GM19452 (cell line): ENCODE data around the gene RNF19B.

Experiments used
- ATAC-seq: cut with Tn5 transposase; IDR thresholded peaks from one replicate; pipeline ENCODE4 v1.9.1; 2021; ENCODE audit not compliant: unreplicated experiment

Gene RNF19B

DNA sequence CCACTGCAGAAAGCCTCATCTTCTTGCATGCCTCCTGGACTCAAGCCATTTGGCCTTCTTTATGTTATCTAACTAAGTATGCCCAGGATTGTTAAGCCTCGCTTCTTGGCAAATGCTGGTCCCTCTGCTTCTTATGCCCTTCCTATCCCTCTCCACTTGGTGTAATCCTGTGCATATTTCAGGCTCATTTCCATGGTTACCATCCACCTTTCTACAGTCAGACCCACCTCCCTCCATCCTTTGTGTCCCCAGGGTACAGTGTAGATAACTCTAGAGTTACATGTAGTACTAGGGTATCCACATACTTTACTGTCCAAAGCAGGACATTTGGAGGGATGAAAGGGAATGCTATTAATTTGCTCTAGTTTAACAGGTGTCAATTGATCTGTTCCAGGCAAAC lies 6.5 kb upstream of the RNF19B start:
- no peak for ATAC-seq

DNA sequence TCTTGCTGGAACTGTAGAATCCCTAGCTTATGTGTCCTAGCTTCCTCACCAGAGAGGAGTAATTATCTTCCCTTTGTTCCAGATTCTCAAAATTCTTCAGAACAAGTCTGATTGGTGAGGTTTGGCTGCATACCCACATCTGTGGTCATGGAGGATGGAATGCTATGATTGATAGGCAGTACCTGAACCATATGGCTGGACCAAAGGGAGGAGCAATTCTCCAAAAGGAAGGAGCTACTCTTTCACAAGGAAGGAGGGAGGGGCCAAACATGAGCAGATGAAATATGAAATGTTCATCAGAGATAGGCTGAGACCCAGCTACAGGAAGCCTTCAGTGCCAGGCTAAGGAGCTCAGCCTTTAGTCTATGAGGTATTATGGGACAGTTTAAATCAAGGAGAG lies 5.0 kb upstream of the RNF19B start:
- ATAC-seq, result no peak

- no peak for ATAC-seq
Observed at GRCh38 chr1:32967888-32968568, 3.4 kb upstream of the RNF19B start.

GRCh38 chr1:32966900-32967299 lies 2.3 kb upstream of the RNF19B start:
- ATAC-seq, result no peak

- ATAC-seq, result no peak
Observed at GRCh38 chr1:32965251-32965747, 690 bp upstream of the RNF19B start.

DNA sequence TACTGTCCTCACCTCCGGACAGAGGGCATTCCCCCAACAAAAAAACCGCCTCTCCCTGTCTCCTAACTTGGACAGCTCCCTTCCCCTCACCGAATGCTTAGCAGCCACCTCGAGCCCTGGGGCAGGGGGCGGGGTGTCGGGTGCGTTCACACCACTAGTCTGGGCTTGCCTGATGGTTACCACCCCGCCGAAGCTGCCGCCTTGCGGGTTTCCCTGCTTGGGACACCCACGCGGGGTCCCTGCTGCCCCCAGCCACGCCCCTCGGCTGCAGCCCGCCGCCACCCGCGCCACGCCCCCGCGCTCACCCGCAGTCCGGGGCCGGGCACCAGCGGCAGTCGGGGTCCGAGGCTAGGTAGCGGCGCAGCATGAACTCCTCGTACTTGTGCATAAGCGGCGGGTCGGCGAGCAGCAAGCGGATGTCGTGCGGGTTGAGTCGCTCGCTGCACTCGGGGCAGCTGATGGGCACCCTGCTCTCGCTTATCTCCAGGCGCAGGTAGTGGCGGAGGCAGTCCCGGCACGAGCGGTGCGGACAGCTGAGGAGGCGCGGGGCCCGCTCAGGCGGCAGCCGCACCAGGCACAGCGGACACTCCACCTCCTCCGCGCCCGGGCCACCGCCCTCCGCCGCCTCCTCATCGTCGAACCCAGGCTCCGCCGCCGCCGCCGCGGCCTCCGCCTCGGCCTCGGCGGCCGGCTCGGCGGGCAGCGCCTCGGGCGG lies 706 bp downstream of the RNF19B start:
- peak; percentile 18 for ATAC-seq

GRCh38 chr1:32962248-32962896 lies 2.2 kb downstream of the RNF19B start:
- ATAC-seq, result no peak

DNA sequence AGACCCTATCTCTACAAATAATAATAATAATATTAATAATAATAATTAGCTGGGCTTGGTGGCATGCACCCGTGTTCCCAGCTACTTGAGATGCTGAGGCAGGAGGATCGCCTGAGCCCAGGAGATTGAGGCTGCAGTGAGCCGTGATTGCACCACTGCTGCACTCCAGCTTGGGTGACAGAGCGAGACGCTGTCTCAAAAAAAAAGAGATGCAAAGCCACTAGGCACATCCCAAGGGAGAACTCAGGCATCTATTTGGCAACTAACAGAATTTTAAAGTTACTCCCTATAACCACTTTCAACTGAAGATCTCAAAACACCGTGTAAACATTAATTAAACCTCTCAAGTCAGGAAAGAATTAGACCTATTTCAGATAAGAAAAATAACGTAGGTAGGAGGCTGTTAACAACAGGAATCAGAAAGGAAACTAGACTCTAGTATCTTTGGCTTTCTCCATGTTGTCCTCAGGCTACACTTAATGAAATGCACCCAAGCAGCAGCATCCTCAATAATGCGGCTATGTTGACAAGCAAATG lies 3.7 kb downstream of the RNF19B start:
- ATAC-seq, result no peak

DNA sequence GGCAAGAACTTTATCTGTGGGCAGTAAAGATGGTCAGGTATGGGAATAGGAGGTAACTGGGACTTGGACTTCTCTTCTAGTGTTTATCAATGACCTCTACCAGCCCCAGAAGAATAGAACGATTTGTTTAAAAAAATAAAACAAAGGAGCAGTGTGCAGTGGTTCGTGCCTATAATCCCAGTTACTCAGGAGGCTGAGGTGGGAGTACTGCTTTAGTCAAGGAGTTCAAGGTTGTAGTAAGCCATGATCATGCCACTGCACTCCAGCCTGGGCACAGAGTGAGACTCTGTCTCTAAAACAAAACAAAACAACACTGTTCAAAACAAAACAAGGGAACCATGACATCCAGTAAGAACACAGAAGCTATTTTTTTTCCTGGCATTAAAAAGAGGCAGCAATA lies 4.3 kb downstream of the RNF19B start:
- no peak for ATAC-seq

DNA sequence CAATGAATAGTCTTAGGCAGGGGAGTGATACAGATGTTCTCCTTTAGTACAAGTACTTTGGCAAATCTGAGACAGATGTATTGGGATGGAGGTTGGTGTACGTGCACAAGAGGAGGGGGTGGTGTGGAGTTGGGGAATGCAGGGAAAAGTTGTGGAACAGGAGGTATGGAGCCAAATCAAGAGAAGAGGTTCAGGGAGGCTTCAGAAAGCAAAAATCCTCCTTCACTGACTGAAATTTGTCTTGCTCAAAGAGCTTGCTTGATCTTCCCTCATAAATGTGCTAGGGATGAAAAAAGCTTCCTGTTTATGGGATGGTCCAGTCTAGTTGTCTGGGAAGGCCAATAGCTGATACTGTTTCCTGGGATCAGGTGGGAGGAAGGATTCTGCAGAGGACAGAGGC lies 5.8 kb downstream of the RNF19B start:
- ATAC-seq, result no peak

DNA sequence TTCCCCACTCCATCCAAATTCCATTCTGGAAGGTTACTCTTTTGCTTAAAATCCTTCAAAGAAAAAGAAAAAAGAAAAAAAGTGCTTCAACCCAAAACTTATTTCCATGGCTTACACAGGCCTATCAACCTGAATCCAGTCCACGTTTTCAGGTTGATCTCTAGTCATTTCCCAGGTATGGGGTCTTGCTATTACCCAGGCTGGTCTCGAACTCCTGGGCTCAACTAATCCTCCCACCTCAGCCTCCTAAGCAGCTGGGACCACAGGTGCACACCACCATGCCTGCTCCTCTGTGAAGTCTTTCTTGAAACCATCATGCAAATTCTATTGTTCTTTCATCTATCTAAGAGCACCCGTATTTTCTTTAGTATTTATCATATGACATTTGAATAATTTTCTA lies 7.6 kb downstream of the RNF19B start:
- no peak for ATAC-seq

- no peak for ATAC-seq
Observed at GRCh38 chr1:32954168-32954567, 10.4 kb downstream of the RNF19B start.

DNA sequence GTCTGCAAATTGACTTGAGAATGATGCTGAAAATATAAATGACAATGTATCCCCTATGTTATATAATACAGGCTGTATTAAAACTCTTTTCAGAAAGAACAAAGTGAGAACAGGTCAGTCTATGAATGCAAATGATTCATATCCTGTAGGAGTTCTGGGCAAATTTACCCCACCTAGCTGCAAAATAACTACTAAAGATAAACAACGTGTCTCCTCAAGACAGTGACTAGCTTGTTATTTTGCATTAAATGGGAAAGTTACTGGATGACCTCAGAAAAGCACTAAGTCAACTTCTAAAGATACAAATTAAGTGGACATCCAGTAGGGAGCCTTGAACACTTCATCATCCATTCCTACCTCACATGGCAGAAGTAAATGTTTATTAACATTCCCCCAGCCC lies 11.1 kb downstream of the RNF19B start:
- no peak for ATAC-seq

DNA sequence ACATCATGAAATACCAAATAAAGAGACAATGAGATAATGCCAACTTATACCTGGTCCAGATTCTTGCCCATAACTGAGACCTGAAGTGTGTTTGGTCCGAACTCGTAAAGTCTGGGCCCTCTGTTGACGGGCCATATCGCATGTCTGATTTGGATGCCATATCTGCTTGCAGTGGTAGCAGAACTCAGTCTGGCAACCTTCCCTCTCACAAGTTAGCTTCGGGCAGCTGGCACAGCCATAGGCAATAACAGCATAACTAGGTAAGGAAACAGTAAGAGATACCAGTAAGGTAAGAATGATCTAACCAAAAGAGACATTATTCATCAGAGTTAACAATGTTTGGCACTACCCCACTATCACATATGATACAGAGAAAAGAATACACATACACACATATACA lies 15.1 kb downstream of the RNF19B start:
- ATAC-seq, result no peak

DNA sequence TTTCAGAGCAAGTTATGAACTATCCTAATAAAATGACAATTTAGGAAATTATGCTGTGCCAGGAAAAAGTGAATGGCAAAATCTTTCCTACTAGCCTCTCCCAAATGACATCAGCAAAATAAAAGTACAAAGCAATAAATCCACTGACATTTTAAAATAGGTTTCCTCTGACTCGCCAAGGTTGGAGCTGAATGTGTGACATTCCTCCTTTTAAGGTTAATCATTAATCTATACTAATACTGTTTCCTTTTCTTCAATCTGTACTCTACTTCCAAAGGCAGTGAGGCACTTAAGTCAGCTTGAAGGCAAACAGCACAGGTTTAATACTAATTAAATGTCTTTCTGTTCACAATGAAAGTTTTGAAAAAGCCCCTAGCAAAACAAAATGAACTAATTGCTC lies 15.7 kb downstream of the RNF19B start:
- ATAC-seq, result no peak

GRCh38 chr1:32948390-32948722 lies 16.3 kb downstream of the RNF19B start:
- ATAC-seq, result no peak

DNA sequence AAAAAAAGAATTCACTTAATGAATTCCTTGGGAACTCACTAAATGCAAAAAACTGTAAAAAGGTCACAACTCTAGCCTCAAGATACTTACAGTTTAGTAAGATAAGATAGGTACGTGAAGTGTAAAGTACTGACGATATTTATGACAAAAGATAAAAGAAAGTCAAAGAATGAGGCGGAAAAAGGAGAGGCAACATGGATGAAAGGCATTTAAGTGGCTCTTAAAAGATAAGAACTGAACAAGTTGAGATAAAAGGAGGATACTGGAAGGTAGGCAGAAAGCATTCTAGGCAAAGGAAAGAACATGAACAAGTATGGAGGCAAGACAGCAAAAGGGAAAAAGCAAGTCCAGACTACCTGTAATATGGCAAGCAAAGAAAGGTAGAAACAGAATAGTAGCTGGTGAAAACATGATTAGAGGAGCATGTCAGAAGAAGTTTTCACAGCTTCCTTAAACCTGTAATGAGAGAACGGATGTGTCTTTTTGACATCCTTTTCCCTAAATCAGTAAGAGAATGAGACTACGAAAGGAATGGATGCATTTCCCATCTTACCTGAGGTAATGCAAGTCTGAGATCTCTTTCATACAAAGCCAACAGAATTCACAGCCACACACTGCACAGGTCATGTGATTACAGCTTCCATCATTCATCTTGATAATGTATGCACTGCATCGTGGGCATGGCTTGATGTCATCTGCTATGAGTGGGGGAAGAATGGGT lies 16.8 kb downstream of the RNF19B start:
- no peak for ATAC-seq

DNA sequence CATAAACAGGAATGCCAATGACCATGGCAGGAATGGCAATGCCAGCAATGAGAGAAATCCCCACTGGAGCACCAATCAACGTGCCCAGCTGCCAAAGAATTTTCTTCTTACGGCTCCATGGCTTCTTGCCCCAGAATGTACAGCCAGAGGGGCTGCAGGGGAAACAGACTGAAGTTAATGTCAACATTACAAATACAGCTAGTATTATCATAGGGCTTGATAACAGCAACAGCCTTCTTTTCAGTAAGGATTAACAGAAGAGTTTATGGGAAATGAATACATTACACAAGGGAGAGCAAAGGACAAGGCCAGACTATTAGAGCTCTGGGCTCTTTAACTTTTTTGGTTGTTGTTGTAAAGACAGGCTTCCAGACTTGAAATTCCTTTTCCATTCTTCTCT lies 18.2 kb downstream of the RNF19B start:
- ATAC-seq, result no peak

DNA sequence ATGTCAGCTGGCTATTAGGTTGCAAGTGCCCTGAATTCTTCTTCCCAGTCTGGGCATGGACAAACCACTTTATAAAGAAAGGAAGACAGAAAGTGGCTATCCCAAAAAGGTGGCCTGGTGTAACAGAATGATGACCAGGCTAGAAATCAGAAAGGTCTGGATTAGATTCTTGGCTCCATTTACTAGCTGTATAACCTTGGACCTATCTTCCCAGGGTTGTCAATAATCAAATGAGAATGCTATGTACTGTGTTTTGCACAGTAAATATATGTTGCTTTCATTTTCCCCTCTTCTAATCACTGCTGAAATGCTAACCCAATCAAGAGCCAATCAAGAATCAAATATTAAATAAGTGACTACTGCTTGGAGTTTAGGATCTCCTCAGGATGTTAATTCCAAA lies 20.4 kb downstream of the RNF19B start:
- no peak for ATAC-seq

DNA sequence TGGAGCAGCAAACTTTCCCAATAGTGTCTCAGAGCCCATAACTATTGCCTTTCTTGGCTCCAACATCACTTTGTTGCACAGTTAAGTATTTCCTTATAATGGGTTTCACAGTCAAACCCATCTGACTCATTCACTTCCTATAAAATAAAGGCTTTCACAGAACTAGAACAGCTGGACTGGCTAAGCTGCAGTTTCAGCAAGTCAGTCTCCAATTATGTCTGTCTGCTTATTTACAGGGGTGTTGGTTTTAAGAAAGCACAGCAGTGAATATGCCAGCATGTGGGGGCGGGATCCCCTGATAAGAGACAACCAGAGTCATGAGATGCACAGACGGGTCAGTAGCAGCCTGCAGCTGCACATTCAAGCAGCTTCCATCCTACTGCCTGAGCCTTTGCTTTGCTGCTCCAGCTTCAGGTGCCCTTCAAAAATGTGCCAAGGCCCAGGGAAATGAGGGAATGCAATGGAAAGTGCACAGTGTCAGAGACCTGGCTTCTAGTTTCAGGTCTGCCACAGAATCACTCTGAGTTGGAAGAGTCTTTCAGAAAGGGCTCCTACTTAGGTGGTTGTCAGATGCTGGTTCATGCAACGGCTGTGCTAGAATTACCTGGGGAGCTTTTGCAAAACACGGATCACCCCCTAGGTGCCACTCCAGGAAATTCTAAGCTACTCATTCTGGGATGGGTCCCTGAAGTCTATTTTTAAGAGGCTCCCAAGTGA lies 24.8 kb downstream of the RNF19B start:
- ATAC-seq, result no peak

- no peak for ATAC-seq
Observed at GRCh38 chr1:32937061-32937460, 27.5 kb downstream of the RNF19B start.
